ENCODE measurements around the gene ZNF512. TPM values are rescaled to one million over a fixed set of nuclear protein-coding genes. Genes with fewer than 3 reads are reported as not detected.

The ZNF512 gene
- total and polyA plus RNA-seq, 2 of the 13 experiments (the other 11 are each of a cell fraction or from before 2014, with no cell fraction given), result 29.8 to 31.0 TPM

GRCh38 chr2:27582695-27583389, at the start of gene ZNF512 (continued):
- no peak; a peak in 1 of 4 replicates for TF ChIP-seq EP300 (IDR thresholded peaks at IDR 0.05; ENCODE audit: low read depth in 2 of 2, low read length in 2 of 2)
- no peak for TF ChIP-seq EP300 (CRISPR knock-in tag; IDR thresholded peaks at IDR 0.05; ENCODE audit: borderline replicate concordance)
- TF ChIP-seq E2F1 (CRISPR knock-in tag; IDR thresholded peaks at IDR 0.05), result no peak; the same call in 1 of the 2 replicates
- TF ChIP-seq, protein P1, sequence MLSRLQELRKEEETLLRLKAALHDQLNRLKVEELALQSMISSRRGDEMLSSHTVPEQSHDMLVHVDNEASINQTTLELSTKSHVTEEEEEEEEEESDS (CRISPR knock-in tag; IDR thresholded peaks at IDR 0.05; ENCODE audit: borderline replicate concordance), result no peak
- TF ChIP-seq ZSCAN21 (CRISPR knock-in tag; IDR thresholded peaks at IDR 0.05; ENCODE audit: borderline replicate concordance), result peak; percentile 20; the same call in 1 of the 2 replicates
- peak; percentile 97 for TF ChIP-seq KAT8 (CRISPR knock-in tag; IDR thresholded peaks at IDR 0.05)
- 0 out of 2 replicates have a peak, but pooled peaks have one; percentile 45 for TF ChIP-seq CBFB (CRISPR knock-in tag; IDR thresholded peaks at IDR 0.05)
- TF ChIP-seq TERF1 (CRISPR knock-in tag; IDR thresholded peaks at IDR 0.05), result no peak
- TF ChIP-seq CHD4 (IDR thresholded peaks at IDR 0.05; ENCODE audit: borderline replicate concordance, low read length), result 0 out of 2 replicates have a peak, but pooled peaks have one; percentile 7
- TF ChIP-seq YY1 (IDR thresholded peaks at IDR 0.05; ENCODE audit: insufficient read depth, insufficient replicate concordance, low read depth, low read length), result peak; percentile 49
- TF ChIP-seq STAT6 (CRISPR knock-in tag; IDR thresholded peaks at IDR 0.05; ENCODE audit: borderline replicate concordance), result peak; percentile 24; the same call in 1 of the 2 replicates
- no peak for TF ChIP-seq SMARCC2 (IDR thresholded peaks at IDR 0.05)
- no peak for TF ChIP-seq TRIM24 (CRISPR knock-in tag; IDR thresholded peaks at IDR 0.05)
- TF ChIP-seq ZNF232 (CRISPR knock-in tag; IDR thresholded peaks at IDR 0.05; ENCODE audit: borderline replicate concordance), result peak; percentile 76; the same call in 1 of the 2 replicates
- TF ChIP-seq, protein P2, sequence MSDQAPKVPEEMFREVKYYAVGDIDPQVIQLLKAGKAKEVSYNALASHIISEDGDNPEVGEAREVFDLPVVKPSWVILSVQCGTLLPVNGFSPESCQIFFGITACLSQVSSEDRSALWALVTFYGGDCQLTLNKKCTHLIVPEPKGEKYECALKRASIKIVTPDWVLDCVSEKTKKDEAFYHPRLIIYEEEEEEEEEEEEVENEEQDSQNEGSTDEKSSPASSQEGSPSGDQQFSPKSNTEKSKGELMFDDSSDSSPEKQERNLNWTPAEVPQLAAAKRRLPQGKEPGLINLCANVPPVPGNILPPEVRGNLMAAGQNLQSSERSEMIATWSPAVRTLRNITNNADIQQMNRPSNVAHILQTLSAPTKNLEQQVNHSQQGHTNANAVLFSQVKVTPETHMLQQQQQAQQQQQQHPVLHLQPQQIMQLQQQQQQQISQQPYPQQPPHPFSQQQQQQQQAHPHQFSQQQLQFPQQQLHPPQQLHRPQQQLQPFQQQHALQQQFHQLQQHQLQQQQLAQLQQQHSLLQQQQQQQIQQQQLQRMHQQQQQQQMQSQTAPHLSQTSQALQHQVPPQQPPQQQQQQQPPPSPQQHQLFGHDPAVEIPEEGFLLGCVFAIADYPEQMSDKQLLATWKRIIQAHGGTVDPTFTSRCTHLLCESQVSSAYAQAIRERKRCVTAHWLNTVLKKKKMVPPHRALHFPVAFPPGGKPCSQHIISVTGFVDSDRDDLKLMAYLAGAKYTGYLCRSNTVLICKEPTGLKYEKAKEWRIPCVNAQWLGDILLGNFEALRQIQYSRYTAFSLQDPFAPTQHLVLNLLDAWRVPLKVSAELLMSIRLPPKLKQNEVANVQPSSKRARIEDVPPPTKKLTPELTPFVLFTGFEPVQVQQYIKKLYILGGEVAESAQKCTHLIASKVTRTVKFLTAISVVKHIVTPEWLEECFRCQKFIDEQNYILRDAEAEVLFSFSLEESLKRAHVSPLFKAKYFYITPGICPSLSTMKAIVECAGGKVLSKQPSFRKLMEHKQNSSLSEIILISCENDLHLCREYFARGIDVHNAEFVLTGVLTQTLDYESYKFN (CRISPR knock-in tag; conservative IDR thresholded peaks at IDR 0.05), result peak; percentile 55
- no peak for TF ChIP-seq ZNF280D (CRISPR knock-in tag; IDR thresholded peaks at IDR 0.05)
